Left colon (tissue), 2 donors: ENCODE data around the gene CLASP1. TPM values are rescaled to one million over a fixed set of nuclear protein-coding genes. Genes with fewer than 3 reads are reported as not detected.
"Not testable (repeated sequence)": the region's sequence is repeated elsewhere in the genome, so short reads cannot be mapped to it uniquely, and the experiment has no call there.

ENCODE experiments used
- ATAC-seq: fragments of 200-7000 bp; cut with Tn5 transposase; one replicate; pipeline ENCODE4 v1.9.1; 2020; ENCODE audit warnings: mild to moderate bottlenecking, moderate library complexity
- DNase-seq, 2 donors: peaks; one replicate each; pipeline ENCODE4 v3.0.0-alpha.2; 2020
- intact Hi-C, 2 donors: fragments of 100-400 bp; cut with DNase I in 1 of 2; cut with micrococcal nuclease in 1 of 2; formaldehyde crosslinking; loops; one replicate each; pipeline versions ENCODE4 v1.11.2 to v1.14.0; 2022; cut with DNase I, micrococcal nuclease
- total RNA-seq, 2 donors: library from RNA; stranded (reverse); fragmentation: NEBNext Ultra II Directional; extraction: Animal tissue kit (Norgen Biotek cat#: 25700); gene quantifications; one replicate each; pipeline ENCODE4 v1.2.1, GENCODE V29; 2021
- donor health status: DM: no; HTN: no; CAD: no.
- donor health status: DM: yes; HTN: yes; CAD: no.

CLASP1 gene
- total RNA-seq, 2 donors from 2014 or later: 33.8 to 36.1 TPM

DNA sequence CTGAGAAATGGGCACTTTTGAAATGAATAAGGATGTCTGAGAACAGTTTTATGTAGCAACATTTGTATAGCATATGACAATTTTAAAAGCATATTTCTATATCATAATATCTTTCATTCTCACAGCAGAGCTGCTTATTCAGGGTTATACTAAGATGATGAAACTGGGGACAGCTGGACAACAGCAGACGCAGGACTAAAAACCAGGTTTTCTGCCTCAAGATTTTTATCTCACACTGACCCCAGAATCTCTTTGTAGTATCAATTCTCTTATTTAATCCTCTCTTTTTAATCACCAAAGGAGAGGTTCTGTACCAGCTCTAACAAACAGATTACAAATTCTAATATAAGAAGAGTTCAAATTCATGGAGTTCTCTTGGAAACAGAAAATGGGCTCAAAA lies 290.1 kb downstream of the CLASP1 start:
- ATAC-seq (no peak), DNase-seq (no peak)
- intact Hi-C loops: loop anchor here in 1 of 2 donors (10.0 kb wide), 1 partner anchor 264 kb away; no protein-coding TSS in a partner anchor

- no peak for ATAC-seq
- DNase-seq: no peak
- intact Hi-C loops: loop anchor here in 1 of 2 donors (10.0 kb wide), 1 partner anchor 263 kb away; no protein-coding TSS in a partner anchor
Observed at GRCh38 chr2:121358291-121358690, 291.0 kb downstream of the CLASP1 start.

DNA sequence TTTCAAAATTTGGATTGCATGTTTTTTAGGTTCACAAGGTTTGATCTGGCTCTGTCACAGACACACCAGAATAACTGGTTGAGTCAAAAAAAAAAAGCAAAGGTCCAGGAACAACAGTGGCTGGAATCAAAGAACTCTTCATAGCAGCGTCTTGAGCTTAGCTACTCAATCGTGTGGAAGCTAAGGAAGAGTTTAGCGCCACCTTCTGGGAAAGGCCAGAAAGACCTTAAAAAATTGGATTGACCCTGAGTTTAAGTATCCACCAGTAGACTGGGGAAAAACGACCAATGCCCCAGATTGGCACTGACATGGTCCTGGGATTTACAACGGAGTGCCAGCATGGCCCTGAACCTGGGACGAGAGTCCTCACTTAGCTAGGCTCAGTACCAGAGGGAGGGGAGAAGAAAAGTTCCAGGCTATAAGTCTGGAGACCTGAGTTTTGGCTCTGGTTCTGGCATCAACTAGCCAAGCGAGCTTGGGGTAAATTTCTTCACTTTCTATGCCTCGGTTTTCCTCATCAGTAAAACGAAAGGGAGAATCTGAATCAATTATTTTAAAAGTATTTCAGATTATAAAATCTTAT lies 293.1 kb downstream of the CLASP1 start:
- peak; percentile 69 for ATAC-seq
- intact Hi-C loops: loop anchor here in 1 of 2 donors (10.0 kb wide), 1 partner anchor 261 kb away; no protein-coding TSS in a partner anchor
- DNase-seq: peak in 1 of 2 donors; percentile 38

DNA sequence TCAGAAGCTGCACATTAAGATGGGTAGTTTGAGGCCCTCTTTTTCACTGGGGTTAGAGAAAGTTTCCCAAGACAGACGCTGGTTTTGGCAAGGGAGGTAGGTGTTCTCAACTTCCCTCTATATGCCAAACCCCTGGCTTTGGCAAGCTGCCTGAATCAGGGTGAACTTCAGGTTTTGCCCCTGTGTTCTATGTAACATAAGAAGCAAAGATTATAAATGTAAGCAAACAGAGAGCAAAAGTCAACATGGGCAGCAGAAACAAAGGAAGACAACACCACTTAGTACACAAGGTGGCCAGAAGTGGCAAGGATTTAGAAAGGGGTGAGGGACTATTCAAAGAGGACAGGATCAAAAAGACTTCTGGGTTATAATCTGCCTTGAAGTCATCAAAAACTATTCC lies 293.8 kb downstream of the CLASP1 start:
- intact Hi-C loops: loop anchor here in 1 of 2 donors (10.0 kb wide), 1 partner anchor 261 kb away; no protein-coding TSS in a partner anchor
- ATAC-seq: peak; percentile 71
- peak; percentile 74 to 83 for DNase-seq

DNA sequence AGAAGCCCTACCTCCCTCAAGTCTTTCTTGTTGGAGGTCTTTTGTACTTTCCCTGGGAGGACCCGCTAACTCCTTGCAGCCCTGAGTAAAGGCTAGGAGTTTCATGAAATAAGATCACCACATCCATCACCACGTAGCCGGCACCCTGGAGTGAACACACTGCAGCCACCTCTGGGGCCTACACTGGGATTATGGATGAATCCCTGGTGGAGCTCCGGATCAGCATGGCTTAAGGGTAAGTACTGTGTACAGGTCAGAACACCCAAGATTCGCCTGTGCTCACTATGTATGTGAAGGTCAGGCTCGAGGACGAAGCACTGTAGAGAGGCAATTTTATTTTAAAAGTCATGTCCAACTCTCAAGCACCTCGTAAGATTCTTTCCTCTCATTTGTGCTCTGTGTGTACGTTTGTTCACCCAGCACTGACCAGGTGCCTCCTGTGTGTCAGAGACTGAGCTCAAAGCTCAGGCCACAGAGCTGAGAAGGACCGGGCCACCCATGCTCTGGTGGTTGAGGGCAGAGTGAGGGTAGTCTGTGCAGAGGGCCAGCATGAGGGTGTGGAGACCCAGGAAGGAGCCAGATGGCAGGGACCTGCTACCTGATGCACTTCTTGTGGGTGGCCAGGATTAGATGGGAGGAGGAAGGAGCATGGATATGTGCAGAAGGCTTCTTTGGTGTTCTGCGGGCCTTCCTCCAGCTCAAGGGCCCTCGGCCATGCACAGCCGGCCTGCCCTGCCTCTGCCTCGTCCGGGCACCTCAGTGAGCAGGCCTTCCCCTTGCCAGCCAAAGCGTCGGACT lies 297.5 kb downstream of the CLASP1 start:
- intact Hi-C loops: loop anchor here in 1 of 2 donors (10.0 kb wide), 1 partner anchor 257 kb away; no protein-coding TSS in a partner anchor
- no peak for ATAC-seq

GRCh38 chr2:121350890-121351289 lies 298.4 kb downstream of the CLASP1 start:
- peak; percentile 83 for ATAC-seq
- intact Hi-C loops: loop anchor here in 1 of 2 donors (10.0 kb wide), 1 partner anchor 256 kb away; no protein-coding TSS in a partner anchor
- DNase-seq: peak in 1 of 2 donors; percentile 35

More for the DNA sequence above, 297.5 kb downstream of the CLASP1 start:
- no peak for DNase-seq

DNA sequence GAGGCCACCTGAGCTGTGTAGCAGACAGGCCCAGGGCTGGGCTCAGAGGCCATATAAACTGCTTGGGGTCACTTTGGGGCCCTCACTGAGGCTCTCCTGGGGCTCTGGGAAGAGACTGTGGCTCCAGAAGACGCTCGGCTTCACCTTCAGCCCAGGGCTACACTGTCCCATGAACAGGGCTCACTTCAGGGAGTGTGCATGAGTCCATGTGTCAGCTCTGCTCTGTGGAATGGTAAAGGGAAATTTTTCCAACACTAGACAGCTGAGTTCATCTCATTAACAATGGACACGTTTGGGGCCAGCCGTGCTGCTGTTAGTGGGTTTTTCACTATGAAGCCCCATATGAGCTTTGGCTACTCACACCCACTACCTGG lies 298.9 kb downstream of the CLASP1 start:
- no peak for ATAC-seq
- DNase-seq: no peak
- intact Hi-C loops: loop anchor here in 1 of 2 donors (10.0 kb wide), 1 partner anchor 256 kb away; no protein-coding TSS in a partner anchor

- intact Hi-C loops: loop anchor here in 1 of 2 donors (10.0 kb wide), 1 partner anchor 255 kb away; no protein-coding TSS in a partner anchor
- ATAC-seq (no peak), DNase-seq (no peak)
Observed at GRCh38 chr2:121349721-121350401, 299.4 kb downstream of the CLASP1 start.

GRCh38 chr2:121348128-121348740 lies 301.0 kb downstream of the CLASP1 start:
- intact Hi-C loops: no loop called here
- ATAC-seq: no peak

GRCh38 chr2:121346859-121347258 lies 302.4 kb downstream of the CLASP1 start:
- intact Hi-C loops: no loop called here
- ATAC-seq (no peak), DNase-seq (no peak)

More at GRCh38 chr2:121348128-121348740, 301.0 kb downstream of the CLASP1 start:
- DNase-seq: no peak

- intact Hi-C loops: no loop called here
- DNase-seq (no peak), ATAC-seq (no peak)
Observed at GRCh38 chr2:121346407-121346806, 302.9 kb downstream of the CLASP1 start.

GRCh38 chr2:121345887-121346286 lies 303.4 kb downstream of the CLASP1 start:
- DNase-seq (no peak), ATAC-seq (no peak)
- intact Hi-C loops: no loop called here

DNA sequence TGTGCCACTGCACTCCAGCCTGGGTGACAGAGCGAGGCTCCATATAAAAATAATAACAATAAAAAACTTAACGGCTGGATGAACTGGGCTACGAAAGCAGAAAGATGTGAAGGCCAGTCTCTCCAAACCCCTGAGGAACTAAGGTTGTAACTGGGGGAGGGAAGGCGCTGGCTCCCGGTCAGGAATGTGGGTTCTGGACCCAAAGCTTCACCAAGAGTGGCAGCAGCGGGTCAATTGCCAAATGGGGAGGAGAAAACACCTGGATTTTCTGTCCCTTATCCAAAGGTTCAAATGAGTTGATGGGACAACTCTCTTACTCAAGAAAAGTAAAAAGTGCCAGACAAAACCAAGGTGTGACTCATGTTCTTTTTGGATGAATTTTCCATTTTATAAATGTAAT lies 304.2 kb downstream of the CLASP1 start:
- no peak for ATAC-seq
- intact Hi-C loops: no loop called here
- no peak for DNase-seq

GRCh38 chr2:121343828-121344399 lies 305.3 kb downstream of the CLASP1 start:
- intact Hi-C loops: not testable (repeated sequence)

GRCh38 chr2:121343191-121343590 lies 306.1 kb downstream of the CLASP1 start:
- DNase-seq (no peak), ATAC-seq (no peak)
- intact Hi-C loops: no loop called here

More at GRCh38 chr2:121343828-121344399, 305.3 kb downstream of the CLASP1 start:
- DNase-seq (peak; percentile 34 to 63), ATAC-seq (peak; percentile 70)

DNA sequence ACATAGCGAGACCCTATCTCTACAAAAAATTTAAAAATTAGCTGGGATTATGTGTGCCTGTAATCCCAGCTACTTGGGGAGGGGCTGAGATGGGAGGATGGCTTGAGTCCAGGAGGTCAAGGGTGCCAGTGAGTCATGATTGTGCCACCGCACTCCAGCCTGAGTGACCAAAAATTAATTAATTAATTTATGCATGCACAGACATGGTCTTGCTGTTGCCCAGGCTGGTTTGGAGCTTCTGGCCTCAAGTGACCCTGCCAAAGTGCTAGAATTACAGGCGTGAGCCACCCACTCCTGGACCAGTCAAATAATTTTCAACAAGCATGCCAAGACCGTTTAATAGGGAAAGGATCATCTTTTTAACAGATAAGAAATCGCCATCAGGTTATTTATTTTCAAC lies 306.5 kb downstream of the CLASP1 start:
- intact Hi-C loops: no loop called here
- ATAC-seq (no peak), DNase-seq (no peak)

GRCh38 chr2:121340926-121341325 lies 308.3 kb downstream of the CLASP1 start:
- no peak for DNase-seq
- intact Hi-C loops: no loop called here
- no peak for ATAC-seq

DNA sequence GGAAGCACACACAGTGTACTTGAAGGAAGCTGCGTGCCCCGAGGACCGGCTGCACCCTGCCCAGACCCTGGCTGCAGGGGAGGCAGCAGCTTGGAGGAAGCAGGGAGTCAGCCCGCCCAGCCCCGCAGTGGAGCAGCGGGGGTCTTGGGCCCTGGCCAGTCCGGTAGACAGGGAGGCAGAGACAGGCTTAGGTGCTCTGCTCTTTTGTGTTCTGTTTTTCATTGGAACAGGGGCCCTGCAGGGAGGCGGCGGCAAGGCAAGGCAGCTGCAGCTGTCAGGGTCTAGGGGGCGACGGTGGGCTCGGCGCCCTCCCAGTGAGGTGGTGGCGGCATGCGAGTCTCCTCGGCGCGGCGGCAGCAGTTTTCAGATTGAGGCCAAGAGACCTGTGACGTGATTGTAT lies 311.0 kb downstream of the CLASP1 start:
- DNase-seq (no peak), ATAC-seq (no peak)
- intact Hi-C loops: no loop called here
